K562 (cell line): Measurements from ENCODE around the gene DAB2. TPM values are rescaled to one million over a fixed set of nuclear protein-coding genes. Genes with fewer than 3 reads are reported as not detected.

ENCODE experiments used
- BRF1 ChIP-seq: IDR thresholded peaks from 3 replicates; pipeline ENCODE4 v1.6.1; 2011; ENCODE audit warnings: borderline replicate concordance, mild to moderate bottlenecking; ENCODE audit not compliant: insufficient read length; ENCODE audit errors: extremely low read depth
- CREB3 ChIP-seq: fragments of 450-650 bp; conservative IDR thresholded peaks from 2 replicates; pipeline ENCODE4 v1.6.1; 2016; ENCODE audit warnings: missing genetic modification characterization, low read depth, mild to moderate bottlenecking, missing compliant biosample characterization, moderate library complexity
- HOMEZ ChIP-seq: fragments of 250-450 bp; sonication (Bioruptor Pico); IDR thresholded peaks from 2 replicates; pipeline ENCODE4 v1.4.0; 2020; ENCODE audit warnings: mild to moderate bottlenecking, moderate library complexity
- SRF ChIP-seq, 2 experiments: fragments of 250-450, 450-650 bp in 1 of 2; sonication (Bioruptor Pico) in 1 of 2; sonication (generic) in 1 of 2; formaldehyde crosslinking; IDR thresholded peaks; 2 replicates each; pipeline versions ENCODE4 v1.5.0 to v1.5.1; 2020 to 2022; ENCODE audit warnings: mild to moderate bottlenecking in 1 of 2, missing genetic modification reagents in 1 of 2
- ZMIZ1 ChIP-seq, 2 experiments: fragments of 150-350 bp in 1 of 2; IDR thresholded peaks; 2 replicates each; pipeline ENCODE4 v1.6.1; 2012 to 2016; ENCODE audit warnings: low read depth in 2 of 2, low read length in 2 of 2, mild to moderate bottlenecking in 1 of 2, moderate library complexity in 1 of 2
- ZNF551 ChIP-seq: fragments of 250-450 bp; sonication (Bioruptor Pico); IDR thresholded peaks from 2 replicates; pipeline ENCODE4 v1.5.0; 2021; ENCODE audit warnings: mild to moderate bottlenecking, moderate library complexity
- ZZZ3 ChIP-seq: fragments of 450-650 bp; IDR thresholded peaks from 2 replicates; pipeline ENCODE4 v1.6.1; 2016; ENCODE audit warnings: antibody characterized with exemption, mild to moderate bottlenecking, moderate library complexity
- polyA plus RNA-seq, 8 experiments: library from polyadenylated mRNA; depleted of rRNA in 4 of 8; stranded (reverse) in 5 of 8; unstranded in 3 of 8; fragments of >200 nt; fragmentation: Nextera tagmentation in 2 of 8; fragmentation: Illumina TruSeq in 1 of 8; extraction: Ambion mirVana in 2 of 8; extraction: Trizol in 1 of 8; gene quantifications; 2 replicates each; pipeline versions ENCODE4 v1.2.1 to v1.2.3, GENCODE V29; 2011 to 2014; ENCODE audit warnings: inconsistent platforms in 1 of 8, missing spikeins in 1 of 8
- total RNA-seq, 7 experiments: library from RNA; depleted of rRNA in 6 of 7; stranded (reverse); fragments of >200 nt in 6 of 7; fragmentation: Illumina TruSeq in 2 of 7; extraction: Trizol in 2 of 7; gene quantifications; 2 replicates each; pipeline versions ENCODE4 v1.2.1 to v1.2.3, GENCODE V29; 2011 to 2021; ENCODE audit warnings: low replicate concordance in 1 of 7

Gene DAB2
- total and polyA plus RNA-seq, 9 of the 15 experiments (the other 6 are each of a cell fraction or from before 2014, with no cell fraction given): 6.6 to 29.9 (median 24.1) TPM

- no peak for TF ChIP-seq CREB3 (tag)
- TF ChIP-seq HOMEZ (CRISPR knock-in tag): no peak
- TF ChIP-seq ZMIZ1 (IDR thresholded peaks at IDR 0.05; ENCODE audit: low read depth in 2 of 2, low read length in 2 of 2): no peak
- TF ChIP-seq ZZZ3: no peak
- no peak for TF ChIP-seq BRF1
- TF ChIP-seq SRF (CRISPR knock-in tag; IDR thresholded peaks at IDR 0.05): no peak
- no peak for TF ChIP-seq ZNF551 (CRISPR knock-in tag)
These were observed 22.3 kb upstream of the DAB2 start (continued) for GRCh38 chr5:39447059-39447458.
